DMS153 treated with DMSO at 0.1 percent for 48 hours (cell line): Measurements from ENCODE around the gene SLC30A10.
"Not testable (repeated sequence)": the region's sequence is repeated elsewhere in the genome, so short reads cannot be mapped to it uniquely, and the experiment has no call there.

Experiments used
- DNase-seq: peaks from one replicate; lab custom pipeline; 2025; ENCODE audit not compliant: unreplicated experiment; lab: John Stamatoyannopoulos, UW

The SLC30A10 gene

DNA sequence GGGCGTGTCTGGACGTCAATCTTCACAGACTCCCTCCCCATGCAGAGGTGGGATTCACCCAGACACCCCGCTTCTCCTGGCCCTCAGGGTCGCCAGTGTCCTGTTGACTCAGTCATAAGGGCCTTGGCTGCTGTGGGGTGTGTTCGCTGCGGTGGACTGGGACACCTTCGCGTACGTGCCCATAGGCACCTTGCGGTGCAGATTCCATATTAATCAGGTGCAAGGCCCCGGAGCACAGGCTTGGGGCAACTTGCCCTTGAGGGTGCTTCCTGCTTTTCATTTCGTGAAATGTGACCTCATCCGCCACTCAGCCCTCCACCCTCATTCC is 398 bp upstream of the SLC30A10 start:
- no peak for DNase-seq

DNA sequence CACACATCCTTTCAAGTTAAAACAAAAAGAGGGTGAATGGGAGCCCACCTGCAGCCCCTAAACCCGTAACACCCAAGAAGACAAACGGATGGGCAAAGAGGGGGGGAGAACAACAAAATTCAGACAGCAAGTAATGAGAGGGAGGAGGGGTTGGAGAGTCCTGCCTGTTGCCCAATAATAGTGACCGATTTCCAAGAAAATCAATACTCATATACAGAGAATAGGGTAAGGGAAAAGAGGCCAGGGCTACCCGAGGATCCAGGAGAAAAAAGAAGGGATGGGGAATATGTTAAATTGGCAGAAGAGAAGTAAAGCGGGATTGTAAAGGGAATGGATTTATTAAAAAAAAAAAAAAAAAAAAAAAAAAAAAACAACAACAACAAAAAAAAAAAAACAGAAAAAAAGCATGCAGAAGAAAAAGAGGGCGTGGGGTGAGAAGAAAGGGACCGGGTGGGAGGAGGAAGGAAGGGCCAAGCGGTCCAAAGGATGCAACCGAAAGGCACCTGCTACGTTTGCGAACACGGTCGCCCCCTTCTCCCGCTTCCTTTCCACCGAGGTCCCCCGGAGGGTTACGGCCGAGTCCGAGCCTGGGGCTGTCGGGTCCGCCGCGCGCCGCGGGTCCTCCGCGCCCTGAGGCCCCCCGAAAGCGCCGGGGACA is 930 bp downstream of the SLC30A10 start:
- no peak for DNase-seq

GRCh38 chr1:219926363-219926998 is 1.9 kb downstream of the SLC30A10 start:
- no peak for DNase-seq

- DNase-seq: no peak
These were observed 4.0 kb downstream of the SLC30A10 start for GRCh38 chr1:219924342-219924741.

- no peak for DNase-seq
These were observed 10.4 kb downstream of the SLC30A10 start for GRCh38 chr1:219917851-219918466.

- DNase-seq: no peak
These were observed 11.1 kb downstream of the SLC30A10 start for GRCh38 chr1:219917281-219917680.

DNA sequence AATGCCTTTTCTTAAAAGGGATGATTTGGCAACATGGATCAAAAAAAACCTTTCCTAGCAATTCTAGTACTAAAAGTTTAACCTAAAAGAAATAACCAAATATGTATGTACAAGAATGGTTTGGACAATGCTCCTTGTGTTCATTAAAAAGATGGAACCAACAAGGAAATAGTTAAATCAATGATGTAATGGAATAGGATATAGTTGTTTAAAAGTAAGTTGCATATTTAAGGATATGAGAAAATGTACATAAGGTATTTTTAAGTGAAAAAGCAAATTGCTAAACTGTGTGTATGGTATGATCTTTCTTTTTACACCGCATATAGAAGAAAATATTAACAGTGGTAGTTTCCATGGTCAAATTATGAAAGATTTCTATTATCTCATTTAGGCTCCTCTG is 12.1 kb downstream of the SLC30A10 start:
- DNase-seq: no peak

DNA sequence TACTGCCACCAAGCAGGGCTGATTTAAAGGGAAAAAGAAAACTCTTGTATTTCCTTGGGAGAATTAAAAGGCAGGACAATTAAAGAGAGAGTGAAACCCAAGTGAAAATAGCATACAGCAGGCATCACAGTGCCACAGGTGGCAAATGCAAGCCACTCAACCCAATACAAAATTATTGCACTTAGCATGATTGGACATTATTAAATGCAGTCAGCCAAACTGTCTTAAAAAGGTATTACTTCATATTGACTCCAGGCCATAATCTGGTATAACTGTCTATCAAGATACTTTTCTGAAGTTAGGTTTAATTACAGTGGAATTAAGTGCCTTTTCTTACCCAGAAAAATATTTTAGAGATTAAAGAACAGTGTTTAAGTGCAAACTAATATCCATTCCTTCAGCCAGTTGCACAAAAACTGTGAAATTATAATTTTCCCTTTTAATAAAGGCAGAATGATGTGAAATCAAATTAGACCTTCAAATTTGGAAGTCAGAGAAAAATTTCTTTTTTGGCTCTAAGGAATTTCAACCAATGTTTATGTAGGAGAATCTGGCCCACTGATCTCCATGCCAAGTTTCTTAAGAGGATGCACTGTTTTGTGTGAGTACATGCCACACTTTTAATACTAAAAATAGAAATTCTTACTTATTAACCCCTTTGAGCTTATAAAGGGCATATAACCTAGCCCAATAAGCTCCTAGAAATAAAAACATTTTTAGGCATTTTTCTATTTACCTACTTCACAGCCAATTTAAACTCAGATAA is 15.2 kb downstream of the SLC30A10 start:
- no peak for DNase-seq

- no peak for DNase-seq
These were observed 17.6 kb downstream of the SLC30A10 start for GRCh38 chr1:219910716-219911115.

DNA sequence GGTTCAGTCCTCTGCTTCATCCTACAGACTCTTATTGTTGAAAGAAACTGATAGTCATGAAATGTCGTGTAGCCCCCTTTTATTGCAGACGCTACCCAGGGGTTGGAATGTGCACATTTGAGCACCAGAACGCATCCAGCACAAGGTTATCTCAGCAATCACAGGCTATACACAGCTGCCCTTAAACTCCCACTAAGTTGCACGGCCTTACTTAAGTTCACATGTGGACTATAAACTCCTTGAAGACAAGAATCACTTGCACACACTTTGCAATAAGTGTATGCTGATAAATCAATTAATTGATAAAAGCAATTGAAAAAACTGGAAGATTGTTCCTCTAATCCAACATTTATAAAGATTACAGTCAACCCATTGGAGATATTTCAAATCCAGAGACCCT is 18.9 kb downstream of the SLC30A10 start:
- DNase-seq: no peak

DNA sequence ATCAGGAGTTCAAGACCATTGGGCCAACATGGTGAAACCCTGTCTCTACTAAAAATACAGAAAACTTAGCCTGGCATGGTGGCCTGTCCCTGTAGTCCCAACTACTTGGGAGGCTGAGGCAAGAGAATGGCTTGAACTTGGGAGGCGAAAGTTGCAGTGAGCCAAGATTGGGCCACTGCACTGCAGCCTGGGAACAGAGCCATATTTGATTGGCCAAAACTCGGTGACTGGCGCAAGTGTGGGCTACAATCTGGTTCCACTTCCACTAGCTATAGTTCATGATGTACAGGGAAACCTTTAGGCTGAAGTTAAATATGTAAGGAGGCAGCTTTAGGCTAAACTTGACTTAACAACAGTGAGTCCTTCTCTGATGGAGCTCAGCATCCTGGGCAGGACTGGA is 20.2 kb downstream of the SLC30A10 start:
- DNase-seq: no peak

GRCh38 chr1:219907772-219908070 is 20.6 kb downstream of the SLC30A10 start:
- DNase-seq: no peak

- DNase-seq: no peak
These were observed 21.2 kb downstream of the SLC30A10 start for GRCh38 chr1:219906924-219907771.

- DNase-seq: not testable (repeated sequence)
These were observed 21.8 kb downstream of the SLC30A10 start for GRCh38 chr1:219906565-219906923.

GRCh38 chr1:219905524-219905923 is 22.8 kb downstream of the SLC30A10 start:
- DNase-seq: no peak

DNA sequence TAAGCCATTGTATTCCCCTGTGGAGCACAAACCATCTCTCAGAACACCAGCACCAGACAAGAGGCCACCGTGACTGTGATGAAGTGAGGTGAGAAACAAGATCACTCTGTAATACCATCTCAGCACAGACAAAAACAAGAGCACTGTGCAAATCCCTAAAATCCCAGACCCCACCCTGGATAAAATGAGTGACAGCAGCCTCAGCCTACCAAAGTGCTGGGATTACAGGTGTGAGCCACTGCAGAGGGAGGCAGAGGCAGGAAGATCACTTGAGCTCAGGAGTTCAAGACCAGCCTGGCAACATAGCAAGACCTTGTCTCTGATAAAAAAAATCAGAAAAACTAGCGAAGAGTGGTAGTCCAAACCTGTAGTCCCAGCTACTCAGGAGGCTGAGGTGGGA is 23.4 kb downstream of the SLC30A10 start:
- no peak for DNase-seq

DNA sequence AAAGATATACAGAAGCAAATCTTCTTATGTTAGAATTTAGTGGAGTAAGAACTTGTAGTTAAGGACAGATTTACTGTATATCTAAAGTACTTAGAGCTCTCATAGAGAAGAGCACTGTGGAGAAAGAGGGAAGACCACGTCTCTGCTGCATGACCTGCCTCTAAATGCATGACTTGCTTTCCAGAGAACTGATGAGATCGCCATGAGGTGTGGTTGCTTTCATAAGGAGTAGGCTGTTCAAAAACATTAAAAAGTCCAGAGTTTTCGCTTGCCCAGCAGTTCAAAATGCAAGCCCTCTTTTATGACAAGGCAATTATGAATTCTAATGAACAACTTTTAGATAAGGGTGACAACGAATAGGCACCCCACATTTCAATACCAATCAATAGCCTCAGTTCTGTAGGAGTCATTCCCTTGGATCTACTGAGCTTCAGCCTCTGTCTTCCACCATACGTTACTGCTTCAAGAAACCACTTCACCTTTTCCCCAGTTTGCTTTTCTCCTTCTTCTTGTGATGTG is 24.9 kb downstream of the SLC30A10 start:
- no peak for DNase-seq

DNA sequence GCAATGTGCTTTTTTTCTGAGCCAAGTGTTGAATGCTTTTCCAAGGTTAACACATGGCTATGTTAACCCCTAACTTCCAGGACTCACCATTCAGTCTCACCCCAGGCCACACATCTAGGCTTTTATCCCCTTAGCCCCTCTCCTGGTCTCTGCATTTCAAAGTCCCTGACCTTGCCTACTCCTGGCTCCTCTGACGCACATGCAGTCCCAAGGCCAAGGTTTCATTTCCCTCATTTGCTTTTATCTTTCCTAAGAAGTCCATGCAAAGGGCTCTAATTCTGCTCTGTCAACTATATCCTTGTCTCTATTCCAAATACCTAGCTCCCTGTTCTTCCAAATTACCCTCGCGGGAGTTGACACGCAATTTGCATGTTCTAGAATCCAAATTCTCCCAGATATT is 25.4 kb downstream of the SLC30A10 start:
- no peak for DNase-seq

- no peak for DNase-seq
These were observed 27.5 kb downstream of the SLC30A10 start for GRCh38 chr1:219900882-219901281.

- DNase-seq: no peak
These were observed 28.2 kb downstream of the SLC30A10 start for GRCh38 chr1:219900201-219900600.

DNA sequence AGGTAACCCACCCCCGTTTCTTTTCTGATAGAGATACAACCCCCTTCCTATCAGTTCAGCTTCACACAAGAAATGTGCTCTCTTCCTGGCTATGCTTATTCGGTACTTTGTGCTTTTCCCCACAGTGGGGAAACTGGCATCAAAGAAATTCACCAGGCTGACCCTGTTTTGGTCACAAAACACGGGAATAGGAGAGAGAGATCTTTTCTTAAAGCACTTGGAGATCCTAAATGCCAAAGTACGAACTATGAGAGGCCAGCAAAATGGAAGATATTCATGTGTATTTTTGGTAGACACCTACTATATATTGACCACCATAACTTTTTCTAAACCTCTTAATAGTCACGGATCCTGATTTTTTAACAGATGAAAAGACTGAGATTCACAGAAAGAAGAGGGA is 30.0 kb downstream of the SLC30A10 start:
- DNase-seq: no peak
